ENCODE data around the gene CDK5.

DNA sequence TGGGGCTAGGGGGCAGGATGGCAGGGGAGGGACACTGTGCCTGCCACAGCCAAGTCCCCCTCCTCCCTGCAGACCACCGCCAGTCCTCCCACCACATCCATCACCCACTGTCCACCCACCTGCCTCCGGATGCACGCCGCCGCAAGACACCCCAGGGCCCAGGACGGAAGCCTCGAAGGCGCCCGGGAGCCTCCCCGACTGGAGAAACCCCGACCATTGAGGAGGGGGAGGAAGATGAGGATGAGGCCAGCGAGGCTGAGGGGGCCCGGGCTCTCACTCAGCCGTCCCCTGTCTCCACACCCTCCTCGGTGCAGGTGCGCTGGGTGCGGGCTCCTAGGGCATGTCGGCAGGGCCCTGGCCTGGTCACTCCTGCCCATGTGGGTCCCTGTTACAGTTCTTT, 6.8 kb upstream of the CDK5 start:
- TF ChIP-seq CTCF (conservative IDR thresholded peaks at IDR 0.05; ENCODE audit: low read depth, low read length) (no peak), EZH2 (IDR thresholded peaks at IDR 0.05; ENCODE audit: borderline replicate concordance, low read depth, low read length, poor library complexity, severe bottlenecking) (no peak)
